Placental pericyte (primary cell): Measurements from ENCODE around the gene CDH4. TPM values are rescaled to one million over a fixed set of nuclear protein-coding genes. Genes with fewer than 3 reads are reported as not detected.

ENCODE experiments used
- total RNA-seq: library from RNA; depleted of rRNA; stranded (reverse); fragments of >200 nt; gene quantifications from 2 replicates; pipeline ENCODE4 v1.2.3, GENCODE V29; 2012

The CDH4 gene
- 0.14 and 2.0 TPM in 2 replicates for total RNA-seq

GRCh38 chr20:61251529-61252393 lies at the start of gene CDH4:
CDH4 (plus strand) TSS chr20:61252261.

